ENCODE results near the gene CCDC137. TPM values are rescaled to one million over a fixed set of nuclear protein-coding genes. Genes with fewer than 3 reads are reported as not detected.

CCDC137 gene
- total and polyA plus RNA-seq, 4 experiments from 2014 or later, result 5.3 to 29.3 (median 22.5) TPM

- Mint-ChIP-seq H3K36me3 (peaks cover 4 to 21% of the 10 kb centered on the region in 2 donors), H3K9me3 (peaks cover 0 to 3% (median 0%) of the 10 kb centered on the region in 8 donors), H3K27me3 (no peaks in the 10 kb centered on the region), H3K4me3 (peak overlapping the region in 4 of 8 donors; percentile 21 to 52 (median 36)), H3K4me1 (peaks cover 18 to 49% (median 26%) of the 10 kb centered on the region in 4 donors), H3K27ac (peak overlapping the region in 2 of 7 donors; percentile 9 to 35)
- Histone ChIP-seq H3K27me3 (ENCODE audit: insufficient read depth, low read length) (no peaks in the 10 kb centered on the region), H3K36me3 (ENCODE audit: insufficient read depth, low read length) (peaks cover 11% of the 10 kb centered on the region), H3K9me3 (ENCODE audit: control insufficient read depth in 1 of 2, low read length in 2 of 2) (no peaks in the 10 kb centered on the region), H3K4me1 (ENCODE audit: insufficient read depth, low read length) (peaks cover 31% of the 10 kb centered on the region), H3K27ac (ENCODE audit: low read depth, low read length) (no peak overlapping the region), H3K4me3 (ENCODE audit: low read length in 2 of 2) (no peak overlapping the region)
- POLR2A ChIA-PET (ENCODE audit: partially characterized antibody), result interaction anchor here (0.5 to 3.7 kb wide), 3 partner anchors 11 to 255 kb away, joined by 3 to 65 read pairs (median 3); partner anchors contain the start of genes CCDC137 and OXLD1
- intact Hi-C loops (cut with micrococcal nuclease), result loop anchor here (5.0 kb wide), 2 partner anchors 169 to 416 kb away; partner anchors contain the start of genes ACTG1 and FASN
- DNase-seq, result peak in 1 of 5 donors; percentile 16
- CTCF ChIA-PET (ENCODE audit: partially characterized antibody), result no interaction called here
These were observed 15.1 kb downstream of the CCDC137 start for GRCh38 chr17:81681672-81682071.

- intact Hi-C loops (cut with micrococcal nuclease), result loop anchor here (1.0 to 5.0 kb wide), 5 partner anchors 16 to 415 kb away; partner anchors contain the start of genes ACTG1, CCDC137, FASN and MRPL12
- Mint-ChIP-seq H3K9me3 (peaks cover 0 to 3% (median 0%) of the 10 kb centered on the region in 8 donors), H3K27me3 (no peaks in the 10 kb centered on the region), H3K4me1 (peaks cover 20 to 52% (median 27%) of the 10 kb centered on the region in 4 donors), H3K4me3 (peak overlapping the region; percentile 94 to 99 (median 97)), H3K27ac (peak overlapping the region; percentile 57 to 85 (median 77)), H3K36me3 (peaks cover 8 to 30% of the 10 kb centered on the region in 2 donors)
- Histone ChIP-seq H3K27me3 (ENCODE audit: insufficient read depth, low read length) (no peaks in the 10 kb centered on the region), H3K36me3 (ENCODE audit: insufficient read depth, low read length) (peaks cover 20% of the 10 kb centered on the region), H3K9me3 (ENCODE audit: control insufficient read depth in 1 of 2, low read length in 2 of 2) (no peaks in the 10 kb centered on the region), H3K27ac (ENCODE audit: low read depth, low read length) (peak overlapping the region; percentile 83), H3K4me3 (ENCODE audit: low read length in 2 of 2) (peak overlapping the region; percentile 18 to 93), H3K4me1 (ENCODE audit: insufficient read depth, low read length) (peaks cover 31% of the 10 kb centered on the region)
- POLR2A ChIA-PET (ENCODE audit: partially characterized antibody), result interaction anchor here (1.1 to 4.0 kb wide), 12 partner anchors 11 to 1228 kb away, joined by 3 to 67 read pairs (median 7); partner anchors contain the start of genes CCDC137, MRPL12 and OXLD1
- CTCF ChIA-PET (ENCODE audit: partially characterized antibody), result interaction anchor here (0.9 to 2.2 kb wide), 5 partner anchors 7 to 48 kb away, joined by 3 to 6 read pairs (median 4); no protein-coding TSS in a partner anchor
- DNase-seq, result peak in 1 of 5 donors; percentile 39
These were observed 16.1 kb downstream of the CCDC137 start for GRCh38 chr17:81682565-81683207.

- Mint-ChIP-seq H3K9me3 (peaks cover 0 to 3% (median 0%) of the 10 kb centered on the region in 8 donors), H3K4me3 (peak overlapping the region; percentile 94 to 99 (median 97)), H3K4me1 (peaks cover 20 to 52% (median 27%) of the 10 kb centered on the region in 4 donors), H3K27me3 (no peaks in the 10 kb centered on the region), H3K36me3 (peaks cover 8 to 33% of the 10 kb centered on the region in 2 donors), H3K27ac (peak overlapping the region; percentile 63 to 97 (median 79))
- peak overlapping the region; percentile 83 for H3K27ac ChIP-seq (ENCODE audit: low read depth, low read length)
- no peak for DNase-seq
- POLR2A ChIA-PET (ENCODE audit: partially characterized antibody), result interaction anchor here (0.7 to 4.0 kb wide), 22 partner anchors 8 to 1229 kb away, joined by 3 to 67 read pairs (median 5); partner anchors contain the start of genes CCDC137, FAAP100, MCRIP1 and MRPL12
- H3K9me3 ChIP-seq (ENCODE audit: control insufficient read depth in 1 of 2, low read length in 2 of 2), result no peaks in the 10 kb centered on the region
- peak overlapping the region; percentile 18 to 93 for H3K4me3 ChIP-seq (ENCODE audit: low read length in 2 of 2)
- H3K4me1 ChIP-seq (ENCODE audit: insufficient read depth, low read length), result peaks cover 31% of the 10 kb centered on the region
- CTCF ChIA-PET (ENCODE audit: partially characterized antibody), result interaction anchor here (0.6 to 2.2 kb wide), 5 partner anchors 8 to 173 kb away, joined by 4 to 6 read pairs (median 4); no protein-coding TSS in a partner anchor
- intact Hi-C loops (cut with micrococcal nuclease), result loop anchor here (1.0 to 5.0 kb wide), 5 partner anchors 17 to 414 kb away; partner anchors contain the start of genes ACTG1, CCDC137, FASN and MRPL12
- peaks cover 23% of the 10 kb centered on the region for H3K36me3 ChIP-seq (ENCODE audit: insufficient read depth, low read length)
- no peaks in the 10 kb centered on the region for H3K27me3 ChIP-seq (ENCODE audit: insufficient read depth, low read length)
These were observed 16.7 kb downstream of the CCDC137 start for GRCh38 chr17:81683208-81683583.

GRCh38 chr17:81683584-81684441 is 17.3 kb downstream of the CCDC137 start, which contains the start of the genes ARL16 and HGS:
TSS of gene ARL16 (minus strand) at chr17:81683797. CDS start at chr17:81683753, 44 bp downstream.
TSS of gene HGS (plus strand) at chr17:81684011. CDS start at chr17:81684067, 56 bp downstream.
- H3K27me3 ChIP-seq (ENCODE audit: insufficient read depth, low read length), result no peaks in the 10 kb centered on the region
- H3K36me3 Mint-ChIP-seq, result peaks cover 11 to 38% of the 10 kb centered on the region in 2 donors
- H3K4me1 ChIP-seq (ENCODE audit: insufficient read depth, low read length), result peaks cover 31% of the 10 kb centered on the region

DNA sequence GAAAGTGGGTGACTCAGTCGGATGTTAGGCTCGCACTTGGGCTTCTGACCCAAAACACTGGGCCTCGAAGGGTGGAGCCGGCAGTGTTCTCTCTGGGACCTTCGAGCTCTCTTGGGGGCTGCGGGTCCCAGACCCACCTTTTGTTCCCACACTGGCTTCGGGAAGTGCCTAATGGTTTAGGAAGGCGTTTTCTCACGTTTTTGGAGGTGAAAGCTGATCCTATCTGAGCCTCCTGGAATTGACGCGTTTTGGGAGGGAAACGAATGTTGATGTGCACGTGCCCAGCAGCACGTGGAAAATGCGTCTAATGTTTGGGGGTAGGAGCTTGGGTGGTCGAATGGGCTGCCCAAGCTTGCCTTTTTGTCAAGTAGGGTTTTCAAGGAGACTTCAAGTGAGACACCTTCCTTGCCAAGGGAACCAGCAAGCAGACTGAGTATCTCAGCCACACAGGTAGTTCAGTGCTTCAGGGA is 17.9 kb downstream of the CCDC137 start:
- Mint-ChIP-seq H3K27me3 (no peaks in the 10 kb centered on the region), H3K4me3 (peak overlapping the region; percentile 83 to 94 (median 84)), H3K9me3 (peaks cover 0 to 3% (median 0%) of the 10 kb centered on the region in 8 donors), H3K36me3 (peaks cover 14 to 45% of the 10 kb centered on the region in 2 donors), H3K4me1 (peaks cover 20 to 59% (median 27%) of the 10 kb centered on the region in 4 donors), H3K27ac (peak overlapping the region; percentile 72 to 93 (median 83))
- ChIA-PET CTCF (ENCODE audit: partially characterized antibody) (no interaction called here), POLR2A (ENCODE audit: partially characterized antibody) (interaction anchor here (1.0 to 4.0 kb wide), 18 partner anchors 11 to 1230 kb away, joined by 3 to 67 read pairs (median 5); partner anchors contain the start of genes CCDC137, FAAP100, MRPL12 and OXLD1)
- DNase-seq, result peak in 1 of 5 donors; percentile 39
- H3K27ac ChIP-seq (ENCODE audit: low read depth, low read length), result peak overlapping the region; percentile 83
- H3K4me3 ChIP-seq (ENCODE audit: low read length in 2 of 2), result peak overlapping the region; percentile 80 to 93
- peaks cover 35% of the 10 kb centered on the region for H3K36me3 ChIP-seq (ENCODE audit: insufficient read depth, low read length)
- H3K27me3 ChIP-seq (ENCODE audit: insufficient read depth, low read length), result no peaks in the 10 kb centered on the region
- intact Hi-C loops (cut with micrococcal nuclease), result loop anchor here (5.0 kb wide), 2 partner anchors 172 to 413 kb away; partner anchors contain the start of genes ACTG1 and FASN
- H3K9me3 ChIP-seq (ENCODE audit: control insufficient read depth in 1 of 2, low read length in 2 of 2), result no peaks in the 10 kb centered on the region
- H3K4me1 ChIP-seq (ENCODE audit: insufficient read depth, low read length), result peaks cover 31% of the 10 kb centered on the region

More at GRCh38 chr17:81683584-81684441, 17.3 kb downstream of the CCDC137 start, which contains the start of the genes ARL16 and HGS:
- H3K36me3 ChIP-seq (ENCODE audit: insufficient read depth, low read length), result peaks cover 29% of the 10 kb centered on the region
- H3K4me1 Mint-ChIP-seq, result peaks cover 20 to 55% (median 27%) of the 10 kb centered on the region in 4 donors
- no peaks in the 10 kb centered on the region for H3K27me3 Mint-ChIP-seq
- ChIA-PET CTCF (ENCODE audit: partially characterized antibody) (interaction anchor here (0.6 to 2.2 kb wide), 5 partner anchors 9 to 172 kb away, joined by 4 to 6 read pairs (median 4); no protein-coding TSS in a partner anchor), POLR2A (ENCODE audit: partially characterized antibody) (interaction anchor here (0.7 to 4.0 kb wide), 26 partner anchors 9 to 1229 kb away, joined by 3 to 67 read pairs (median 4); partner anchors contain the start of genes CCDC137, FAAP100, MCRIP1 and MRPL12)
- intact Hi-C loops (cut with micrococcal nuclease), result loop anchor here (1.0 to 5.0 kb wide), 5 partner anchors 18 to 413 kb away; partner anchors contain the start of genes ACTG1, CCDC137, FASN and MRPL12
- H3K27ac Mint-ChIP-seq, result peak within 1 kb of the TSS; percentile 84 to 99 (median 96)
- H3K4me3 Mint-ChIP-seq, result peak within 1 kb of the TSS; percentile 94 to 99 (median 97)
- no peaks in the 10 kb centered on the region for H3K9me3 ChIP-seq (ENCODE audit: control insufficient read depth in 1 of 2, low read length in 2 of 2)
- peak within 1 kb of the TSS; percentile 80 to 93 for H3K4me3 ChIP-seq (ENCODE audit: low read length in 2 of 2)
- peak; percentile 97 to 98 (median 98) for DNase-seq
- H3K9me3 Mint-ChIP-seq, result peaks cover 0 to 3% (median 0%) of the 10 kb centered on the region in 8 donors
- peak within 1 kb of the TSS; percentile 83 for H3K27ac ChIP-seq (ENCODE audit: low read depth, low read length)

- Histone ChIP-seq H3K9me3 (ENCODE audit: control insufficient read depth in 1 of 2, low read length in 2 of 2) (no peaks in the 10 kb centered on the region), H3K36me3 (ENCODE audit: insufficient read depth, low read length) (peaks cover 41% of the 10 kb centered on the region), H3K27me3 (ENCODE audit: insufficient read depth, low read length) (no peaks in the 10 kb centered on the region), H3K4me1 (ENCODE audit: insufficient read depth, low read length) (peaks cover 31% of the 10 kb centered on the region), H3K4me3 (ENCODE audit: low read length in 2 of 2) (peak overlapping the region; percentile 80 to 93), H3K27ac (ENCODE audit: low read depth, low read length) (peak overlapping the region; percentile 83)
- DNase-seq, result peak in 1 of 5 donors; percentile 53
- no peaks in the 10 kb centered on the region for H3K27me3 Mint-ChIP-seq
- ChIA-PET POLR2A (ENCODE audit: partially characterized antibody) (interaction anchor here (1.0 to 4.0 kb wide), 8 partner anchors 10 to 176 kb away, joined by 3 to 67 read pairs (median 4); partner anchors contain the start of genes CCDC137, MRPL12, OXLD1 and P4HB), CTCF (ENCODE audit: partially characterized antibody) (interaction anchor here (1.3 kb wide), 1 partner anchor 10 kb away, joined by 5 read pairs; no protein-coding TSS in a partner anchor)
- peaks cover 0 to 3% (median 0%) of the 10 kb centered on the region in 8 donors for H3K9me3 Mint-ChIP-seq
- peaks cover 20 to 59% (median 27%) of the 10 kb centered on the region in 4 donors for H3K4me1 Mint-ChIP-seq
- intact Hi-C loops (cut with micrococcal nuclease), result no loop called here
- H3K36me3 Mint-ChIP-seq, result peaks cover 14 to 49% of the 10 kb centered on the region in 2 donors
- peak overlapping the region in 6 of 7 donors; percentile 78 to 93 (median 85) for H3K27ac Mint-ChIP-seq
- peak overlapping the region; percentile 83 to 94 (median 84) for H3K4me3 Mint-ChIP-seq
These were observed 18.6 kb downstream of the CCDC137 start for GRCh38 chr17:81685108-81685507.
